Globus pallidus (tissue), 1 donor: Measurements from ENCODE around the gene JPH4.
"Not testable (repeated sequence)": the region's sequence is repeated elsewhere in the genome, so short reads cannot be mapped to it uniquely, and the experiment has no call there.

ENCODE experiments used
- DNase-seq: peaks from one replicate; pipeline ENCODE4 v3.0.0-alpha.2; 2015; ENCODE audit warnings: low spot score

Gene JPH4

GRCh38 chr14:23609001-23609400 is 30.4 kb upstream of the JPH4 start:
- no peak for DNase-seq

GRCh38 chr14:23608454-23608853 is 29.9 kb upstream of the JPH4 start:
- no peak for DNase-seq

DNA sequence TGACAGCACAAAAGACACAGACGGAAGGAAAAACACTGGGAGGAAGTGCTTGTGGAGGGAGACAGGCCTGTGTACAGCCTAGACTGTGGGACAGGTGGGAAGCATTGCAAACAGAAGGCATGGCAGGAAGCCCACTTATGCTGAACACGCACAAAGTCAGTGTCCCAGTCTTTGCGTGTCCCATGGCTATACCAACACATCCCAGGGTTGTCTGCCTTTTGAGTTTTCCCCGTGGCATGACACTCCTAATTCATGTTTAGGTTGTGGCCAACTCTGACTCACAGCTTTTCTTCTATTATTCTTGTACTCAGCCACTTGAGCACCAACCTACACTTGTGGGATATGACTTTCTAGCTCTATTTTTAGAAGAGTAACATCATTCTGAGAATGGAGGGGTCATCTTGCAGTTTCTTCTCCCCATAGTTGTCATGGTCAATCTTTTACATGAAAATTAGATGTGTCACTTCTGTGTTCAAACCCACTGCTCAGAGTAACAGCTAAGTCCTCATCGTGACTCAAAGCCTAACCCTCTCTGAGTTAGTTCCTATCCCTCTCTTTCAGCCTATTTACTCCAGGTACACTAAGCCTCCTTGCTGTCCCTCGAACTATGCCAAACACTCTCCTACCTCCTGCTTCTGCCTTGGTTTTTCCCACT is 27.5 kb upstream of the JPH4 start:
- no peak for DNase-seq

DNA sequence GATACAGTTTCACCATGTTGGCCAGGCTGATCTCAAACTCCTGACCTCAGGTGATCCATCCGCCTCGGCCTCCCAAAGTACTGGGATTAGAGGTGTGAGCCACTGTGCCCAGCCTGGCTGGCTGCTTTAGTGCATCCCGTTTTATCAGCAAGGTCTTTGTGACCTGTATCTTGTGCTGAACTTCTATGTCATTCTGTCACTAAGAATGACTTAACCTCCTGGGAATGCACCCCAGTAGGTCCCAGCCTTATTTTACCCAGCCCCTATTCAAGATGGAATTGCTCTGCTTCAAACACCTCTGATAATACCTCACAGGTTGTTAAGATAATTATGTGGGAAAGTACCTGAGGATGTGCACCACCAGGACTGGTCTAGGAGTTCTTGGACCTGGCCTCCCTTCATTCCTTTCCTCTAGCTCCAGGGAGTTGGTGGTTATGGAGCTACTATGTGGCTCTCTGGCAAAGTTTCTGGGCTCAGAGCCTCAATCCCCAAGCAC is 26.1 kb upstream of the JPH4 start:
- DNase-seq: no peak

- DNase-seq: no peak
These were observed 25.6 kb upstream of the JPH4 start for GRCh38 chr14:23604148-23604547.

GRCh38 chr14:23603103-23603502 is 24.5 kb upstream of the JPH4 start:
- DNase-seq: no peak

DNA sequence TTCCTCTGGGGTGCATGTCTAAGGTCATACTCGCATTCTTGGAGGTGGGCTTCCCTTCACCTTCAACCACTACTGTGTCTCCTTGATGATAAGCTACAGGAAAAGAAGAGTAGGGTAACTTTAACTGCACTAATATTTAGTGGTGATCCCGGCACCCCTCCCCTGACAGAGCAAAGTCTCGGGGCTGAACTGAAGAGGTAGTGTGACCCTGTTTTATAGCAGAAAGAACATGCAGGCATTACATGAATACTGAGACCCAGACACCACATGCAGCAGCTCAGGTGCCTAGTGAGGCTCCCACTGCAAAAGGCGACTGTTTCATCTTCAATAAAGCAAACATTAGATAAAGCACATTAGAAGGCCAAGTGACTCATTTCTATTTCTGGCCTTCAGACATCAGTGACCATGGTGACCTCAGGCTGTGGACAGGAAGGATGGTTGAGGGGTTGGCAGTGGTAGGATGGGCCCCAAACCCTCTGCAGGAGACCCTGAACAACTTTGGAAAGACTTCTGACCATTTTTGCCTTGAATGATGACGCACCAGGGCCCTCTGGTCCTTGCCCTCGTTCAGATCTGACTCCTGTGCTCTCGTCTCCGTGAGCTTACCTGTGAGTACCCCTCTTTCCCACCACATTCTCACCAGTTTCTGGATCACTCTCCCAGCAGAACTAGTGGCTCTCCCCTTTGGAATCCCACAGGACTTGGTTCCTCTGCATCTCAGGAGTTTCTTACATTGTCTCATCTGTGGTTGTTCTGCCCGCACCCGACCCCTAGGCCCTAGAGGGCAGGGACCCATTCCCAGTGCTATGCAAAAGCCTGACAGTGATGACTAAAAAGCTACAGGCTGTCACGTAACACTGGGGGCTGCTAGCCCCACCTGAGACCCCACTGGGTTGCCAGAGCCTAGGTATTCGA is 23.8 kb upstream of the JPH4 start:
- no peak for DNase-seq

GRCh38 chr14:23601845-23602180 is 23.2 kb upstream of the JPH4 start:
- no peak for DNase-seq

DNA sequence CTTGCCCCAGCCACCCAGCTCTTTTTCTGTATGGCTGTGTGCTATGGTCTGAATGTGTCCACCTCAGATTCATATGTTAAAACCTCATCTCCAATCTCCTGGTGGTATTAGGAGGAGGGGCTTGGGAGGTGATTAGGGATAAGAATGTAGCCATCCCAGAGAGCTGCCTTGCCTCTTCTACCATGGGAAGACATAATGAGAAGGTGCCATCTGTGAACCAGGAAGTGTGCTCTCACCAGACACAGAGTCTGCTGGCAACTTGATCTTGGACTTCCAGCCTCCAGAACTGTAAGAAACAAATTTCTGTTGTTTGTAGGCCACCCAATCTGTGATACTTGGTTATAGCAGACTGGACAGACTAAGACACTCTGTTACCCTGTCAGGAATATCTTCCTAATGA is 22.8 kb upstream of the JPH4 start:
- no peak for DNase-seq

DNA sequence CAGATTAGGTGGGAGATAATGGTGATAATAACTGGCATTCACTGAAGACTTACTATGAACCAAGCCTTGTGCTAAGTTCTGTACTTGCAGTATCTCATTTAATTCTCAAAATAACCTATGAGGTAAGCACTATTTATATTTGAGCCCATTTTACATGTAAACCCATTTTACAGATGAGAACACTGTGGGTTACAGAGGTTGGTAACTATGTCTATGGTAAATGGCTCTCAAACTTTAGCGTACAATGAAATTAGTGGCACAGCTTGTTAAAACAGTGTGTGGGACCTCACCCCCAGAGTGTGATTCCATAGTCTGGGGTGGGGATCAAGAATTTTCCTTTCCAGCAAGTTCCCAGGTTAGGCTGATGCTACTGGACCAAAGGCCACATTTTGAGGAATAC is 22.2 kb upstream of the JPH4 start:
- DNase-seq: no peak

- DNase-seq: no peak
These were observed 21.7 kb upstream of the JPH4 start for GRCh38 chr14:23600322-23600707.

GRCh38 chr14:23594191-23594590 is 15.6 kb upstream of the JPH4 start:
- not testable (repeated sequence) for DNase-seq

GRCh38 chr14:23590198-23590597 is 11.6 kb upstream of the JPH4 start:
- DNase-seq: no peak

DNA sequence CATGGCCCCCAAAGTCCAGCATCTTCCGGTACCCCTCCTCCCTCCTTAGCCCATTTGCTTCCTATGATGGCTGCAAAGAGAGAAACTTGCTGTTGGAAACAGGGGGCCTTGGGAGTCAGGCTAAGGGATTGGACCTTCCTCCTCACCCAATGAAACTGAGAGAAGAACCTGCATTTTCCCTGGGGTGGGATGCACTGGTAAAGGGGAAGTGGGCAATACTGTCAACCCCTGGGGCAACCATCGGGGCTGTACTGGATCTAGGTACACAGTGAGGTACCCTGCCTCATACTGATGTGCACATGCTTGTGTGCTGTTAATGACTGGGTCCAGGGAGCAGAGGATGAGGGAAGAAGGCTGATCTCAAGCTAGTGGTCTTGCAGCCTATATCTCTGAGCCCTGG is 11.0 kb upstream of the JPH4 start:
- no peak for DNase-seq

GRCh38 chr14:23588884-23589598 is 10.5 kb upstream of the JPH4 start:
- peak; percentile 87 for DNase-seq

- not testable (repeated sequence) for DNase-seq
These were observed 6.1 kb upstream of the JPH4 start for GRCh38 chr14:23584527-23585203.

DNA sequence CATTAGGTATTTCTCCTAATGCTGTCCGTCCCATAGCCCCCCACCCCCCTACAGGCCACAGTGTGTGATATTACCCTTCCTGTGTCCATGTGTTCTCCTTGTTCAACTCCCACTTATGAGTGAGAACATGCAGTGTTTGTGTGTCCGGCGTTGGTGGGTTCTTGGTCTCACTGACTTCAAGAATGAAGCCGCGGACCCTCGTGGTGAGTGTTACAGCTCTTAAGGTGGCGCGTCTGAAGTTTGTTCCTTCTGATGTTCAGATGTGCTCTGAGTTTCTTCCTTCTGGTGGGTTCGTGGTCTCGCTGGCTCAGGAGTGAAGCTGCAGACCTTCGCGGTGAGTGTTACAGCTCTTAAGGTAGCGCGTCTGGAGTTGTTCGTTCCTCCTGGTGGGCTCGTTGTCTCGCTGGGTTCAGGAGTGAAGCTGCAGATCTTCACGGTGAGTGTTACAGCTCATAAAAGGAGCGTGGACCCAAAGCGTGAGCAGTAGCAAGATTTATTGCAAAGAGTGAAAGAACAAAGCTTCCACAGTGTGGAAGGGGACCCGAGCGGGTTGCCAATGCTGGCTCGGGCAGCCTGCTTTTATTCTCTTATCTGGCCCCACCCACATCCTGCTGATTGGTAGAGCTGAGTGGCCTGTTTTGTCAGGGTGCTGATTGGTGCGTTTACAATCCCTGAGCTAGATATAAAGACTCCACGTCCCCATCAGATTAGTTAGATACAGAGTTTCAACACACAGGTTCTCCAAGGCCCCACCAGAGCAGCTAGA is 5.4 kb upstream of the JPH4 start:
- DNase-seq: not testable (repeated sequence)

GRCh38 chr14:23582906-23583760 is 4.5 kb upstream of the JPH4 start:
- DNase-seq: no peak

DNA sequence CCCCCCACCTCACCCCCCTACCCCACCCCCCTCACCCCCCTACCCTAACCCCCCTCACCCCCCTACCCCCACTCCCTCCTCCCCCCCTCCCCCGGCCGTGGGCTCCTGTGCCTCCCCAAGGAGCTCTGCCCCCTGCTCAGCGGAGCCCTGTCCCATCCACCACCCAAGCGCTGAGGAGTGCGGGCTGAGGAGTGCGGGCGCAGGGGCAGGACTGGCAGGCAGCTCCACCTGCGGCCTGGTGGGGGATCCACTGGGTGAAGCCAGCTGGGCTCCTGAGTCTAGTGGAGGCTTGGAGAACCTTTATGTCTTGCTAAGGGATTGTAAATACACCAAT is 2.3 kb upstream of the JPH4 start:
- no peak for DNase-seq

DNA sequence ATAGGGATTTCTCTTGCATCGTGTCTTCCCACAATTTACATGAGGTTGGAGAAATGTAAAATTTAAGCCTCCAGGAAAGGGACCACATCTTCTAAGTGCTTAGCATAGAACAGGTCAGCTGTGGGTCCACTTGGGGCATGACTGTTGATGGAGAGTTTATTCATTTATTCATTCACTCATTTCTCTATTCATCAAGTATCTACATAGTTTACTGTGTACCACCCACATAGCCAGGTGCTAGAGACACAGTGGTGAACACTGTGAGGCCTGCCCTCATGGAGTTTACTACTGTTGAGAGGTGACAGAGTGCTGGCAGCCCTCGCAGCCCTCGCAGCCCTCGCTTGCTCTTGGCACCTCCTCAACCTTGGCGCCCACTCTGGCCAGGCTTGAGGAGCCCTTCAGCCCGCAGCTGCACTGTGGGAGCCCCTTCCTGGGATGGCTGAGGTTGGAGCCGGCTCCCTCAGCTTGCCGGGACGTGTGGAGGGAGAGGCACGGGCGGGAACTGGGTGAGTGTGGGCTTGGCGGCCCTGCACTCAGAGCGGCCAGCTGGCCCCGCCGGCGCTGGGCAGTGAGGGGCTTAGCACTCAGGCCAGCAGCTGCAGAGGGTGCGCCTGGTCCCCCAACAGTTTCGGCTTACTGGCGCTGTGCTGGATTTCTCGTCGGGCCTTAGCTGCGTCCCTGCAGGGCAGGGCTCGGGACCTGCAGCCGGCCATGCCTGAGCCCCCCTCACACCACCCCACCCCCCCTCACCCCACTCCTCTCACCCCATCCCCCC is 1.7 kb upstream of the JPH4 start:
- no peak for DNase-seq
